Activated T-helper 1 cell treated with anti-CD3 and anti-CD28 coated beads, Interleukin-2, amount 50 U/mL, for 16 hours (primary cell): ENCODE results near the gene SLA2.
A peak's percentile ranks its signal among the peaks of the same experiment; 100 is the strongest.
"Not testable (repeated sequence)": the region's sequence is repeated elsewhere in the genome, so short reads cannot be mapped to it uniquely, and the experiment has no call there.

Experiments used
- DNase-seq, 2 donors: peaks; one replicate each; pipeline ENCODE4 v3.0.0-alpha.2; 2020; ENCODE audit warnings: low read depth in 1 of 2, low spot score in 1 of 2

SLA2 gene

DNA sequence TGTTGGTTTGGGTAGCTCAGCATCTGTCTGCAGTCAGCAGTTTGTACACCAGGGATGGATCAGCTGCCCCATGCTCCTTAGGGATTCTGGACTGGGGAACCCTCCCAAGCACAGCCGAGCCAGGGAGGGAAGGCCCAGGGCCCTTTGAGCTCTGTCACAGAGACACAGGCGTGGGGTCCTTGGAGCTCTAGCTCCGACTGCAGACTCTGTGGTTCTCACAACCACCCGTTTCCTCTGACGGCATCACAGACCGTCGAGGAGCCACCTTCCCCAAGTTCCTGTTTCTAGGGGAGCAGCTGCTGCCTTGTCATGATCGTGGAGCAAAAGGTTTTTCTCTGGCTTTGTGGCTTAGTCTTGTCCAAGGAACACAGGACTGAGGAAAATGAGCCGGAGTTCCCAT lies at the start of gene SLA2:
Gene SLA2, minus strand, starts transcription at position 199 of the 400 bp plus-strand sequence. CDS start 4,861 bp downstream, outside the sequence.
- peak; percentile 43 for DNase-seq

- not testable (repeated sequence) for DNase-seq
Measured at GRCh38 chr20:36695467-36695866, 49.5 kb upstream of the SLA2 start.

GRCh38 chr20:36688630-36689029 lies 42.6 kb upstream of the SLA2 start:
- no peak for DNase-seq

DNA sequence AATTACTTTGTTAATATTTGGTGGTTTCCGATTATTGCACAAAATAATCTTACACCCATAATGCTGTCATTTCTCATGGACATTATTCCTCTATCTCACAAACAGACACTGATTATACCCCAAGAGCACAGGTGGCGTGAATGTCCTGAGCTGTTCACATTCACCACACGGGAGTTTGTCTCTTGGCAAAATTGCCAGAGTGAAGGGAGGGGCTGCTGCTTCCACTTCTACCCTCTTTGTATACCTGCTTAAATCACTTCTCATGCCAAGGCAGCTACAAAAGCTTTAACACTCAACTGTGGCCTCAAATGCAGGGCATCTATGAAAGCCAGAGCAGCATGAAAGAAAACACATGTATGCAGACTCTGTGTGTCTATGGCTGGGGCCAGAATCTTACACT lies 41.9 kb upstream of the SLA2 start:
- no peak for DNase-seq

DNA sequence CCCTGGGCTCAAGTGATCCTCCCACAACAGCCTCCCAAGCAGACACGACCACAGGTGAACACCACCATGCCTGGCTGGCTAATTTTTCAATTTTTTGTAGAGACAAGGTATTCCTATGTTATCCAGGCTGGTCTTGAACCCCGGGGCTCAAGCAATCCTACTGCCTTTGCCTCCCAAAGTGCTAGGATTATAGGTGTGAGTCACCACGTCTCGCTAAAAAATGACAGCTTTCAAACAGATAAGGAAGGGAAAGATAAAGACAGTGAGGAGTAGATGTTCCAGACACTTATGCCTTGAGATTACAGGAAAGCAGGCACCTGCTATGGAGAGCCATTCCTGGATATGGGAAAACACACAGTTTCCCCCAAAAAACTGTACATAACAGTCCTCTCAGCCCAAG lies 40.9 kb upstream of the SLA2 start:
- DNase-seq, result no peak

DNA sequence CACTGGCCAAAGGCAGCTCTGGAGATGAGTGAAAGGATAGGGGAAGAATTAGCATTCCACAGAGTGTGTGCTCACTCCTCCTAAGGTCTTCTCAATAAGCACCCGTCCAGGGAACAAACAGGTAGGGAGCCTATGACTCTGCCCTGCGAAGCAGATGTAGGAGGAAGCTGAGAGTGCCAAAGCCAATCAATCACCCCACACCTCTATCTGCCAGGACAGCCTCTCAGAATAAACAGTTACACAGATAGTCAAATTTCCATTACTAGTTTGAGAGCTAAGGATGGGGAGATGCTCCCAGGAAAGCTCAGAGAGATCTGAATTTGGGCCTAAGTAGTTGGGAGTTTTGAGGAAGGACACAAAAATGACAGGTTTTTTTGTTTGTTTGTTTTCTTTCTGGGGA lies 40.5 kb upstream of the SLA2 start:
- DNase-seq, result no peak

- DNase-seq, result no peak
Measured at GRCh38 chr20:36684747-36685146, 38.8 kb upstream of the SLA2 start.

DNA sequence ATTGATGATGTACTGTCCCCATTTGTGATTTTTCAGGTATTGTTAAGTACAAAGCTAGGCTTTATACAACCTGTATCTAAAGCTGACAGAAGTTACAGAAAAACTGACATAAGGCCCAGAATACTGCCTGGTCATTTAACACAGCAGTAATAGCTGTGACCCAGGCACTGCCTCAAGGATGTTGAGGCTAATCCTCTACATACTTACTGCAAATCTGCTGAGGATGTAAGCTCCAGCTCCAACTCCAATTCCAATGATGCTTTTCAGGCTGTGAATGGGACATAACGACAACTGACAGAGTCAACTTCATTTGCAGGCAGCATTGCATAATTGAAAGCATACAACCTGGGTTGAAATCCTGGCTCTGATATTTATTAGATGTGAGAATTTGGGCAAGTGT lies 36.3 kb upstream of the SLA2 start:
- DNase-seq, result no peak

DNA sequence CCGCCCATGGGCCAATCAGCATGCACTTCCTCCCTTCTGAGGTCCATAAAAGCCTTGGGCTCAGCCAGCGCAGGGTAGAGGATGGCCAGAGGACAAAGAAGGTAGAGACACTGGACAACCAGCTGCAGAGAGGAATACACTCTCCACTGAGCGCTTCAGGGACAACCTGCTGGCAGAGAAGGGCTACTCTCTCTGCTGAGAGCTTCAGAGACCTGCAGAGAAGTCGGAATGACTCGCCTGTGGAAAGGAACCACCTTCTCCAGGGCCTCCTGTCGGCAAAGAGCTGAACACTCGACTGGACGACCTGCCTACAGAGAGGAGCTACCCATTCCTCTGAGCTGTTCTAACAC lies 31.4 kb upstream of the SLA2 start:
- no peak for DNase-seq

DNA sequence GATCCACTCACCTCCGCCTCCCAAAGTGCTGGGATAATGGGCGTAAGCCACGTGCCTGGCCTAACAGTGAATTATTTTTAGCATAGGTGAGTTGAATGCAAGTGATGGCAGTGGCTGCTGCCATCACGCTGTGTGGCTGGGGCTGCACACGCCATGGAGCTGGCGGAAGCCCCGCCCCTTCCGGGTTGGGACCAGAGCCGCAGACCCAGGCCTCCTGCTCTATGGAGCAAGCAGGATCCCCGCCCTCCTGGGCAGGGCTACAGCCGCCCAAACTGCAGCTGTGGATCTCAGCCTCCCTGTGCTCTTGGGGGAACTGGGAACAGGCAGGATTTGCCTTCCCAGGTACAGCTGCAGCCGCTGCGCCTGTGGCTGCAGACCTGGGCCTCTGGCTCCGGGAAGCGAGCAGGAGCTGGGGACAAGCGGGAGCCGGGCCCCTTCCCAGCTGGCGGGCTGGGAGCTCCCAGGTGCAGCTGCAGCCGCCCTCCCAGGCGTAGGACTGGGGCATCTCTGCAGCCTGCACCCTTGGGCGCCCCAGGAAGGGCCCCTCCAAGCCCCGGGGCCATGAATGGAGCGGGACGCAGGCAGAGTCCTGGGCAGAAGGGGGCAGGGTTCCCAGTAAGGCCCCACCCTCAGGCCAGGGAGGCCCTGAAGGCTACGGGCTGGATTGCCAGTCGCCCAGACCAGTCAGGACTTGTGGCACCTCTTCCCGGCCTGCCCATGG lies 30.9 kb upstream of the SLA2 start:
- DNase-seq, result no peak

GRCh38 chr20:36675545-36675944 lies 29.5 kb upstream of the SLA2 start:
- DNase-seq, result not testable (repeated sequence)

DNA sequence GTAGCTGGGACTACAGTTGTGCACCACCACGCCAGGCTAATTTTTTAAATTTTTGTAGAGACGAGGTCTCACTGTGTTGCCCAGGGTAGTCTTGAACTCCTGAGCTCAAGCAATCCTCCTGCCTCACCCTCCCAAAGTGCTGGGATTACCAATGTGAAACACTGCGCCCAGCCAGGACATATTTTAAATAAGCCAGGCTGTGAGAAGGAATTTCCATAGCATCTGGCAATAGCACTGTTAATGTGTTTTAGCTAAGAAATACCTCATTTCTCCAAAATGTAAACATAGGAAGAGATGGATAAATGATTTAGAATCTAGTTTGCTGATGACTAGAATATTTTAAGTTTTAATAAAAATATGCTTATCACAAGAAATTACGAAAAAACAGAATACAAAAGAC lies 27.0 kb upstream of the SLA2 start:
- no peak for DNase-seq

DNA sequence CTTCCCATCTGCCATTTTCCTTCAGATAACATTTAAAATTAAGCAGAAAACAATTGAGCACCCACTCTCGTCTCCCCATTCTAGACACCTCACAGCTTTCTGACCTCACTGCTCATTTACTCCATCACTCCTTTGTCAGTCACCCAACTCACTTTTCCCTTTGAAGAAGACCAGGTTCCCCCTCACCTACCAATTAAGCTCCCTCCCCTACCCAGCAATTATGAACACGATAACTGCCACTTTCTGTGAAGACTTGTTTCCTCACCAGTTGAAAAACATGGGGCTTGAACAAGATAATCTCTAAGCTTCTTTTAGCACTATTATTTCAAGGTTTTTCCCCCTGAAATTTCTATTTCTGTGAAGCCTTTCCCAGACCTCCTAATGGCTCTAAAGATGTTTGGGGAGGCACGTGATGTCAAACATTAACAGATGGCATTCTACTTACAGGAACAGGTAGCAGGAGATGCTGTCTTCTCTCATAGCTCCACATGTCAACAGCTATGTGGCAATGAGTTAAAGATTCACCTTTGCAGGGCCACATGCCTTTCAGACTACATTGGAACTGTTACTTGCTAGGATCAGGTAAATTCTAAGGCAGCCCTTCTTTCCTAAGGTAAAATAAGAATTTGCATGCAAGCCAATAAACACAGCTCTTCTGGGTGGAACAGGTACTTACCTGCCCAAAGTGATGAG lies 24.8 kb upstream of the SLA2 start:
- DNase-seq, result no peak

- no peak for DNase-seq
Measured at GRCh38 chr20:36666181-36666740, 20.3 kb upstream of the SLA2 start.

DNA sequence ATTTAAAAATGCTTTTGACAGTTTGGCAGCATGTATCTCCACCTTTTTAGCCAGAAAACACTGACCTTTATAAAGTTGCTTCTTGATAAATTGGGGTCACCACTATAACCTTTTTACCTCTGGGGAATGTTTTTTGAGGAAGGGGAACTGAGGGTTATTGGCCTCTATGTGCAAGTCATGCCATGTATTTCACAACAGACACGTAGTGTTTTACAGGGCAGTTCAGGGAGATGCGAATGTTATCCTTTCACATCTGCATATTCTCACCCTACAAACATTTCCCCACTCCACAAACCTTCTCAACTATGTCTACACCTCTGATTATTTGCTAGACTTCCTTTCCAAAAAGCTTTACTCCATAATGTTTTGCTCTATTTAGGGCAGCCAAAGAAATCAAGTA lies 17.0 kb upstream of the SLA2 start:
- no peak for DNase-seq

DNA sequence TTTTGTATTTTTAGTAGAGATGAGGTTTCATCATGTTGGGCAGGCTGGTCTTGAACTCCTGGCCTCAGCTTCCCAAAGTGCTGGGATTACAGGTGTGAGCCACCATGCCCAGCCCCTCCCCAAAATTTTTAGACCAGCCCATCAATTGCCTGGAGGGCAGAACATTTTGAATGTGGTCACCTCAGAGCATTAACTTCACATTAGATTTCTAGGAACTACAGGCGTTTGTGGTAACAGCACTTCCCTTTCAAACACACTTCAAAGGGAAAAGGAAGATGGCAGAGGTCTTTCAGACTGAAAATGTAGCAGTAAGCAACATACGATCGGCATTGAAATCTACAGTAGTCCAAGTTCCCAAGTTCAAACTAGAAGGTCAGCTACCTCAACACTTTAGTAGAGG lies 12.3 kb upstream of the SLA2 start:
- no peak for DNase-seq

DNA sequence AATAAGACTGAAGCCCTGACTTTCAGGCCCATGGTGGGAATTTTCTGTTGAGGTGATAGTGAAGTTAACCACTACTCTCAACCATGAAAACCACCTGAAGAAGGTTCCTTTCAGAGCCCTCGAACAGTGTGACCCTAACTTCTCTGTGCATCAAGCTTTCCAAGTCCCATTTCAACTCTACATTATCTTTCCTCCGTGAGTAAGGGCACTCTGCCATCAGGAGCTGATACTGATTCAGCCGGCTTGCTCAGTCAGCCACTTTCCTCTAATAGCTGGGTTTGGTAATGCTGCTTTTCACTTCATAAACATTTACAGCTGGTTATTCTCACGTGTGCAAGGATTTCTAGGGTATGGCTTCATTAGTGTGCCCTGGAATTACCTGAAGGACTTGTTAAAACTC lies 10.7 kb upstream of the SLA2 start:
- DNase-seq, result no peak

GRCh38 chr20:36655004-36655403 lies 9.0 kb upstream of the SLA2 start:
- no peak for DNase-seq

GRCh38 chr20:36654506-36654905 lies 8.5 kb upstream of the SLA2 start:
- no peak for DNase-seq

- no peak for DNase-seq
Measured at GRCh38 chr20:36653456-36653855, 7.5 kb upstream of the SLA2 start.

GRCh38 chr20:36647196-36648121 lies 1.5 kb upstream of the SLA2 start:
- DNase-seq, result no peak

DNA sequence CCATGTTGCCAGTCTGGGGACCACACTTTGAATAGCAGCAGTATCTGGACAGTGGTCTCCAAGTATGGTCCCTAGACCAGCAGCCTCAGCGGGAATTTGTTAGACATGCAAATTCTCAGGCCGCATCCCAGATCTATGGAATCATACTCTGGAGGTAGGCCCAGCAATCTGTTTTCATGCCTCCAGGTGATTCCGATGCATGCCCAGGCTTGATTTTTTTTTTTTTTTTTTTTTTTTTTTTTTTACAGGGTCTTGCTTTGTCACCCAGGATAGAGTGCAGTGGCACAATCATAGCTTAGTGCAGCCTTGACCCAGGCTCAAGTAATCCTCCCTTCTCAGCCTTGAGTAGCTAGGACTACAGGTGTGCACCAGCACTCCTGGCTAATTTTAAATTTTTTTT lies 682 bp upstream of the SLA2 start:
- DNase-seq, result no peak
